Heart left ventricle (tissue), 16 donors: Measurements from ENCODE around the gene SERPINB11. TPM values are rescaled to one million over a fixed set of nuclear protein-coding genes. Genes with fewer than 3 reads are reported as not detected.

Source experiments
- ATAC-seq, 4 donors: fragments of 200-7000 bp; cut with Tn5 transposase; one replicate each; pipeline ENCODE4 v1.9.1; 2020 to 2022; ENCODE audit warnings: moderate library complexity in 4 of 4, mild to moderate bottlenecking in 3 of 4, moderate number of reproducible peaks in 1 of 4
- DNase-seq, 5 donors: peaks; one replicate each; pipeline ENCODE4 v3.0.0-alpha.2; 2020
- H3K27ac ChIP-seq, 12 donors: fragments of 200-600 bp; sonication (generic) in 4 of 12; one replicate each; pipeline versions ENCODE4 v1.5.0 to v1.8.0; 2016 to 2022; ENCODE audit warnings: mild to moderate bottlenecking in 2 of 12
- H3K27me3 ChIP-seq, 9 donors: fragments of 200-600 bp; sonication (generic) in 2 of 9; one replicate each; pipeline versions ENCODE4 v1.5.1 to v1.8.0; 2016 to 2022; ENCODE audit warnings: mild to moderate bottlenecking in 3 of 9
- H3K36me3 ChIP-seq, 9 donors: fragments of 200-600 bp; sonication (generic) in 2 of 9; one replicate each; pipeline versions ENCODE4 v1.5.0 to v1.8.0; 2018 to 2022; ENCODE audit warnings: mild to moderate bottlenecking in 2 of 9
- H3K4me1 ChIP-seq, 12 donors: fragments of 200-600 bp; sonication (generic) in 4 of 12; one replicate each; pipeline versions ENCODE4 v1.5.0 to v1.8.0; 2016 to 2022; ENCODE audit warnings: mild to moderate bottlenecking in 3 of 12
- H3K4me3 ChIP-seq, 12 donors: fragments of 200-600 bp; sonication (generic) in 4 of 12; one replicate each; pipeline versions ENCODE4 v1.5.0 to v1.8.0; 2017 to 2022; ENCODE audit warnings: mild to moderate bottlenecking in 9 of 12, moderate library complexity in 4 of 12
- H3K9me3 ChIP-seq, 12 donors: fragments of 200-600 bp; sonication (generic) in 4 of 12; one replicate each; pipeline versions ENCODE4 v1.5.0 to v1.8.0; 2016 to 2022; ENCODE audit warnings: mild to moderate bottlenecking in 1 of 12
- CTCF ChIP-seq, 12 donors: fragments of 200-600 bp; sonication (generic) in 4 of 12; IDR thresholded peaks; one replicate each; pipeline versions ENCODE4 v1.5.0 to v1.8.0; 2018 to 2022; ENCODE audit warnings: antibody characterized with exemption in 12 of 12, mild to moderate bottlenecking in 5 of 12
- POLR2A ChIP-seq, 2 donors: fragments of 450-650 bp; IDR thresholded peaks; one replicate each; pipeline ENCODE4 v1.6.1; 2017; ENCODE audit warnings: antibody characterized with exemption in 2 of 2, mild to moderate bottlenecking in 2 of 2, moderate library complexity in 2 of 2
- WGBS, 4 donors: extraction: QIAGEN DNeasy Blood & Tissue Kit in 2 of 4; methylation state at CpG; one replicate each; pipeline versions ENCODE4 v1.1.5 to v1.1.7; 2013 to 2018; 5-methylcytosine and 5-hydroxymethylcytosine counted together
- intact Hi-C, 10 donors: fragments of 100-400 bp; cut with DNase I; formaldehyde crosslinking; loops; one replicate each; pipeline versions ENCODE4 v1.11.1 to v1.14.2; 2022
- polyA plus RNA-seq, 2 donors: library from polyadenylated mRNA; stranded (reverse); fragments of 200-250 nt; gene quantifications; one replicate each; pipeline ENCODE4 v1.2.3, GENCODE V29; 2013
- total RNA-seq, 9 donors: library from RNA; depleted of rRNA in 2 of 9; stranded (reverse); fragments of >200 nt in 2 of 9; fragmentation: NEBNext Ultra II Directional in 3 of 9; extraction: Animal tissue kit (Norgen Biotek cat#: 25700) in 3 of 9; gene quantifications; one replicate each; pipeline versions ENCODE4 v1.1.0 to v1.2.4, GENCODE V29; 2016 to 2023
- donor health status: ischemic (EF 13 %, LVEDD 7.1; RV severe dilation, severe dysfunction).
- donor health status: healthy with polysubstance abuse.
- donor health status: DM: no; HTN: yes; CAD: no.
- donor health status: DM: no; HTN: no; CAD: no.
- donor health status: ischemic (EF 25% LVEDD 6.9; RV normal size, moderate dysfunction).
- donor health status: ischemic (EF 25% LVEDD 5.7; RV mildly dilated, moderate dysfunction).
- donor health status: healthy.
- donor health status: DM: yes; HTN: yes; CAD: no.
- donor health status: ischemic (EF 35%, LVEDD 5.7; RV mildly dilated, moderate dysfunction).
- donor health status: nonischemic (EF 11% LVEDD 7.7; RV severe dilation, severe dysfunction).
- donor health status: DM: yes; HTN: yes; CAD: no.
- donor health status: PGD.
- donor health status: ischemic (EF 29% LVEDD 5.4; RV normal size, mild dysfunction).
- donor health status: nonischemic (EF 23%, LVEDD 6.1; RV moderate dilation, normal function).

SERPINB11 gene
- total and polyA plus RNA-seq, 11 donors, result not detected

- Histone ChIP-seq H3K36me3 (no peaks in the 10 kb centered on the region), H3K9me3 (no peaks in the 10 kb centered on the region), H3K4me1 (no peaks in the 10 kb centered on the region), H3K27ac (no peak overlapping the region), H3K27me3 (no peaks in the 10 kb centered on the region), H3K4me3 (no peak overlapping the region)
- intact Hi-C loops, result no loop called here
- ATAC-seq, result no peak
- WGBS, 4 donors, result 57 to 76% (median 63%) methylated on average over 5 of the region's 5 CpGs
- DNase-seq, result no peak
- TF ChIP-seq POLR2A (IDR thresholded peaks at IDR 0.05), result no peak
- no peak for TF ChIP-seq CTCF (IDR thresholded peaks at IDR 0.05)
These were observed 25.1 kb upstream of the SERPINB11 start for GRCh38 chr18:63677500-63678225.

GRCh38 chr18:63679820-63680606 is 22.7 kb upstream of the SERPINB11 start:
- DNase-seq (no peak), ATAC-seq (no peak)
- WGBS, 4 donors, result 49 to 61% (median 57%) methylated on average over 5 of the region's 5 CpGs
- H3K27ac ChIP-seq, result no peak overlapping the region
- no peaks in the 10 kb centered on the region for H3K4me1 ChIP-seq
- intact Hi-C loops, result no loop called here
- no peaks in the 10 kb centered on the region for H3K27me3 ChIP-seq
- H3K9me3 ChIP-seq, result no peaks in the 10 kb centered on the region
- H3K4me3 ChIP-seq, result no peak overlapping the region
- no peaks in the 10 kb centered on the region for H3K36me3 ChIP-seq
- TF ChIP-seq POLR2A (IDR thresholded peaks at IDR 0.05) (no peak), CTCF (IDR thresholded peaks at IDR 0.05) (no peak)

DNA sequence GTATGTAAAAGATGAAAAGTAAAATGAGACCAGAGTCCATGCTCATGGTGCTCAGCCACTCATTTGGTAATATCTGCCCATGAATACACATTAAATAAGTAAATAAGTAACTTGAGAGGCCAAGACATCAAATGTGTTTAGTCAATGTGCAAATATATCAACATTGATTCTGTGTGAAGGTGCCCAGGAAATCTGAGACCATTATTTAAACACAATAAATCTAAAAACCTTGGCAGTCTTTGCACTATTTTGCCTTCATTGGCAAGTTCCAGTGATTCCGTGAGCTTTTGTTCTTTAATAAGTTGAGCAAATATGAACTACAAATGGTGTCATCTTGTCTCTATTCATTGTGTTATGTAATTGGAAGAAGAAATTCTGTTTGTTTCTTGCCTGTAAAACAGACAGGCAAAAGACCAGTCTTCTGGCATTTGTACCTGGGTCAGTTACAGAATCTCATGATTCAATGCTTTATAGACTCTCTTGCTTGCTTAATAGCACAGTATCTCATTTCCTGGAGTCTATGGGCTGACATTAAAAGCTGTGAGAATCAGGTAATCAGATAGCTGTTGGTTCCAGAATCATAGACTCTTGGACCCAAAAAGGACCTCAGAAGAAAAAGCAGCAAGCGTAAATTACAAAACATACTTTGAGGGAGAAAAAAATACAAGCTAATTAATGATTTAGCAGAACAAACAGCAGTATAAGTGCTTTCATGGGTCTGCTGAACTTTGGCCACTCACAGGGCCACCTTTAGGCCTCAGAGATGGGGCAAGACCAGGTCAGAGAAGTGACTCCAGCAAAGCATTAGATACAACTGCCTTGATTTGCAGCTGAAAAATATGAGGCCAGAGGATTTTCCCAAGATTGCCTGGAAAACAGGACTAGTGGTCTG is 21.1 kb upstream of the SERPINB11 start:
- WGBS, 4 donors, result 89 to 94% (median 92%) methylated on average over 2 of the region's 2 CpGs
- TF ChIP-seq POLR2A (IDR thresholded peaks at IDR 0.05) (no peak), CTCF (IDR thresholded peaks at IDR 0.05) (no peak)
- ATAC-seq, result no peak
- no peaks in the 10 kb centered on the region for H3K9me3 ChIP-seq
- no peaks in the 10 kb centered on the region for H3K36me3 ChIP-seq
- no peaks in the 10 kb centered on the region for H3K4me1 ChIP-seq
- H3K27ac ChIP-seq, result no peak overlapping the region
- intact Hi-C loops, result no loop called here
- H3K27me3 ChIP-seq, result no peaks in the 10 kb centered on the region
- DNase-seq, result no peak
- H3K4me3 ChIP-seq, result no peak overlapping the region

- intact Hi-C loops, result no loop called here
- Histone ChIP-seq H3K4me1 (no peaks in the 10 kb centered on the region), H3K4me3 (no peak overlapping the region), H3K9me3 (no peaks in the 10 kb centered on the region), H3K36me3 (no peaks in the 10 kb centered on the region), H3K27me3 (no peaks in the 10 kb centered on the region), H3K27ac (no peak overlapping the region)
- WGBS, 4 donors, result 31 to 55% (median 38%) methylated on average over 2 of the region's 2 CpGs
- TF ChIP-seq CTCF (IDR thresholded peaks at IDR 0.05), result no peak
- no peak for TF ChIP-seq POLR2A (IDR thresholded peaks at IDR 0.05)
- ATAC-seq (peak in 2 of 4 donors; percentile 57 to 76), DNase-seq (no peak)
These were observed 19.6 kb upstream of the SERPINB11 start for GRCh38 chr18:63683152-63683551.
